Stomach (tissue), 9 donors: ENCODE data around the gene MSANTD4. TPM values are rescaled to one million over a fixed set of nuclear protein-coding genes. Genes with fewer than 3 reads are reported as not detected.

Experiments
- DNase-seq, 2 donors: peaks; one replicate each; pipeline versions ENCODE4 v3.0.0 to v3.0.0-alpha.2; 2013 to 2019
- H3K27ac ChIP-seq, 5 donors: fragments of 200-600 bp in 4 of 5; sonication (generic) in 4 of 5; one replicate each; pipeline ENCODE4 v1.5.1; 2013 to 2019; ENCODE audit warnings: mild to moderate bottlenecking in 1 of 5, moderate library complexity in 1 of 5
- H3K27me3 ChIP-seq, 3 donors: fragments of 200-600 bp; sonication (generic); one replicate each; pipeline ENCODE4 v1.5.1; 2017 to 2019; ENCODE audit warnings: mixed run types in 1 of 3
- H3K36me3 ChIP-seq, 4 donors: fragments of 200-600 bp; sonication (generic); 1 replicate in 3 of 4; 2 replicates in 1 of 4; pipeline ENCODE4 v1.5.1; 2016 to 2019
- H3K4me1 ChIP-seq, 4 donors: fragments of 200-600 bp; sonication (generic); one replicate each; pipeline ENCODE4 v1.5.1; 2016 to 2019
- H3K4me3 ChIP-seq, 4 donors: fragments of 200-600 bp; sonication (generic) in 3 of 4; one replicate each; pipeline ENCODE4 v1.5.1; 2016 to 2019; ENCODE audit warnings: mild to moderate bottlenecking in 1 of 4
- H3K9me3 ChIP-seq, 4 donors: fragments of 200-600 bp; sonication (generic); one replicate each; pipeline ENCODE4 v1.5.1; 2016 to 2019
- CTCF ChIP-seq, 7 experiments: fragments of 450-650 bp in 4 of 7; fragments of 200-600 bp in 3 of 7; sonication (generic) in 3 of 7; IDR thresholded peaks; one replicate each; pipeline ENCODE4 v1.5.1; 2016 to 2019; ENCODE audit warnings: antibody characterized with exemption in 7 of 7, control low read depth in 2 of 7, mild to moderate bottlenecking in 1 of 7
- EP300 ChIP-seq: sonication (generic); formaldehyde crosslinking; IDR thresholded peaks from one replicate; pipeline ENCODE4 v1.6.1; 2017; ENCODE audit warnings: antibody characterized with exemption
- POLR2A ChIP-seq, 4 donors: fragments of 450-650 bp; IDR thresholded peaks; one replicate each; pipeline ENCODE4 v1.6.1; 2016; ENCODE audit warnings: antibody characterized with exemption in 4 of 4, control low read depth in 2 of 4, mild to moderate bottlenecking in 1 of 4, moderate library complexity in 1 of 4
- POLR2AphosphoS5 ChIP-seq, 3 donors: sonication (generic); formaldehyde crosslinking; IDR thresholded peaks; one replicate each; pipeline ENCODE4 v1.6.1; 2016; ENCODE audit warnings: antibody characterized with exemption in 3 of 3
- WGBS, 5 donors: extraction: QIAGEN DNeasy Blood & Tissue Kit in 3 of 5; methylation state at CpG; one replicate each; pipeline versions ENCODE4 v1.1.5 to v1.1.7; 2013 to 2018; 5-methylcytosine and 5-hydroxymethylcytosine counted together
- intact Hi-C: fragments of 100-400 bp; cut with DNase I; formaldehyde crosslinking; loops from one replicate; pipeline ENCODE4 v1.15.1; 2023; ENCODE audit warnings: low total_unique reads
- polyA plus RNA-seq, 3 donors: library from polyadenylated mRNA; stranded (reverse); fragments of 200-250 nt; gene quantifications; one replicate each; pipeline ENCODE4 v1.2.3, GENCODE V29; 2013
- total RNA-seq, 5 donors: library from RNA; depleted of rRNA; stranded (reverse); fragments of >200 nt; gene quantifications; one replicate each; pipeline versions ENCODE4 v1.1.0 to v1.2.3, GENCODE V29; 2014 to 2016
- donor health status: healthy with polysubstance abuse.
- donor health status: Bipolar disorder and iron deficiency.
- donor health status: healthy.

MSANTD4 gene
- total and polyA plus RNA-seq, 8 donors = 0.87 to 41.4 (median 5.9) TPM

GRCh38 chr11:105989124-105989523 is 32.9 kb downstream of the MSANTD4 start:
- Histone ChIP-seq H3K36me3 (peaks cover 0 to 5% (median 2%) of the 10 kb centered on the region in 4 donors), H3K4me3 (no peak overlapping the region), H3K4me1 (no peaks in the 10 kb centered on the region), H3K27ac (no peak overlapping the region), H3K9me3 (peaks cover 0 to 12% (median 4%) of the 10 kb centered on the region in 4 donors), H3K27me3 (no peaks in the 10 kb centered on the region)
- TF ChIP-seq POLR2AphosphoS5 (IDR thresholded peaks at IDR 0.05) = no peak
- no peak for TF ChIP-seq CTCF (IDR thresholded peaks at IDR 0.05)
- no peak for TF ChIP-seq POLR2A (IDR thresholded peaks at IDR 0.05)
- TF ChIP-seq EP300 = no peak
- intact Hi-C loops = no loop called here
- 81 to 90% (median 82%) methylated on average over 2 of the region's 2 CpGs for WGBS, 5 donors
- no peak for DNase-seq

- Histone ChIP-seq H3K27me3 (no peaks in the 10 kb centered on the region), H3K4me3 (no peak overlapping the region), H3K4me1 (no peaks in the 10 kb centered on the region), H3K36me3 (no peaks in the 10 kb centered on the region), H3K9me3 (peaks cover 0 to 3% (median under 1%) of the 10 kb centered on the region in 4 donors), H3K27ac (no peak overlapping the region)
- DNase-seq = no peak
- WGBS, 5 donors = 89 to 99% (median 95%) methylated on average over 3 of the region's 3 CpGs
- intact Hi-C loops = no loop called here
- no peak for TF ChIP-seq CTCF (IDR thresholded peaks at IDR 0.05)
- no peak for TF ChIP-seq POLR2AphosphoS5 (IDR thresholded peaks at IDR 0.05)
- TF ChIP-seq POLR2A (IDR thresholded peaks at IDR 0.05) = no peak
- TF ChIP-seq EP300 = no peak
These were observed 33.8 kb downstream of the MSANTD4 start for GRCh38 chr11:105988197-105988596.

GRCh38 chr11:105986554-105986953 is 35.5 kb downstream of the MSANTD4 start:
- no peak for DNase-seq

GRCh38 chr11:105979997-105980703 is 41.9 kb downstream of the MSANTD4 start:
- Histone ChIP-seq H3K36me3 (no peaks in the 10 kb centered on the region), H3K4me3 (no peak overlapping the region), H3K27ac (no peak overlapping the region), H3K9me3 (no peaks in the 10 kb centered on the region), H3K4me1 (no peaks in the 10 kb centered on the region), H3K27me3 (no peaks in the 10 kb centered on the region)
- WGBS, 5 donors = 81 to 86% (median 83%) methylated on average over 10 of the region's 10 CpGs
- no peak for DNase-seq
- intact Hi-C loops = no loop called here
- TF ChIP-seq EP300 = no peak
- TF ChIP-seq POLR2A (IDR thresholded peaks at IDR 0.05) = no peak
- TF ChIP-seq CTCF (IDR thresholded peaks at IDR 0.05) = no peak
- TF ChIP-seq POLR2AphosphoS5 (IDR thresholded peaks at IDR 0.05) = no peak

More at GRCh38 chr11:105986554-105986953, 35.5 kb downstream of the MSANTD4 start:
- no peaks in the 10 kb centered on the region for H3K9me3 ChIP-seq
- no peaks in the 10 kb centered on the region for H3K4me1 ChIP-seq
- H3K36me3 ChIP-seq = no peaks in the 10 kb centered on the region
- H3K27ac ChIP-seq = no peak overlapping the region
- TF ChIP-seq CTCF (IDR thresholded peaks at IDR 0.05) = no peak
- H3K27me3 ChIP-seq = no peaks in the 10 kb centered on the region
- WGBS, 5 donors = 74 to 85% (median 76%) methylated on average over 2 of the region's 2 CpGs
- intact Hi-C loops = no loop called here
- no peak overlapping the region for H3K4me3 ChIP-seq
